T-helper 2 cell treated with Interferon-gamma antibody and Interleukin-4, amounts not matched to agents 5 μg/mL and 100 μg/mL, for 36 hours (primary cell): ENCODE results near the gene CSNK2A1.

ENCODE experiments used
- DNase-seq: peaks from one replicate; pipeline ENCODE4 v3.0.0; 2021; ENCODE audit warnings: low spot score
- H3K27ac Mint-ChIP-seq: one replicate; pipeline ENCODE4 v1.8.0; 2021; ENCODE audit warnings: mild to moderate bottlenecking, mixed read lengths
- H3K27me3 Mint-ChIP-seq: one replicate; pipeline ENCODE4 v1.8.0; 2021; ENCODE audit warnings: low read depth, mixed read lengths
- H3K36me3 Mint-ChIP-seq: one replicate; pipeline ENCODE4 v1.8.0; 2021; ENCODE audit warnings: low read depth, mixed read lengths
- H3K4me1 Mint-ChIP-seq: one replicate; pipeline ENCODE4 v1.8.0; 2021; ENCODE audit warnings: low read depth, mixed read lengths
- H3K4me3 Mint-ChIP-seq: one replicate; pipeline ENCODE4 v1.8.0; 2022; ENCODE audit warnings: mild to moderate bottlenecking, moderate library complexity, mixed read lengths
- H3K9me3 Mint-ChIP-seq: one replicate; pipeline ENCODE4 v1.8.0; 2021; ENCODE audit warnings: mixed read lengths

The CSNK2A1 gene

DNA sequence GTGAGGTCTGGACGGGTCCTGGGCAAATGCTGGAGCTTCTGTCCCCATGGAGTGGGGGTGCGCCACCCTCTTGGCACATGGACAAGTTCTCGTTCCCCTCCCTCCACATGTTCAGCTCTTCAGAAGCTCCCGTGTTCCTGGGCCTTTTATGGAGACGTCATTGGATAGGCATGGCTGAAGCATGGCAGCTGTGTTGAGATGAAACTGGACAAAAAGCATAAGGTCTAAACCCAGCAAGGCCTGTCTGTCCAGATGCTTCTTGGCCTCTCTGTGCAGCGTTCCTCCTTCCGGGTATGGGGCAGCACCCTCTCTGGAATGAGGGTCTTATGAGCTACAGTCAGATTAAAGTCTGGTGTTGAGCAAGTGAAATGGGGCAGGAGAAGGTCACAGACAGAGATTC lies 108.0 kb downstream of the CSNK2A1 start:
- no peak overlapping the region for H3K4me3 Mint-ChIP-seq
- peaks cover 67% of the 10 kb centered on the region for H3K36me3 Mint-ChIP-seq
- H3K27me3 Mint-ChIP-seq = no peaks in the 10 kb centered on the region
- peaks cover 57% of the 10 kb centered on the region for H3K4me1 Mint-ChIP-seq
- no peak overlapping the region for H3K27ac Mint-ChIP-seq
- no peak for DNase-seq
- no peaks in the 10 kb centered on the region for H3K9me3 Mint-ChIP-seq

DNA sequence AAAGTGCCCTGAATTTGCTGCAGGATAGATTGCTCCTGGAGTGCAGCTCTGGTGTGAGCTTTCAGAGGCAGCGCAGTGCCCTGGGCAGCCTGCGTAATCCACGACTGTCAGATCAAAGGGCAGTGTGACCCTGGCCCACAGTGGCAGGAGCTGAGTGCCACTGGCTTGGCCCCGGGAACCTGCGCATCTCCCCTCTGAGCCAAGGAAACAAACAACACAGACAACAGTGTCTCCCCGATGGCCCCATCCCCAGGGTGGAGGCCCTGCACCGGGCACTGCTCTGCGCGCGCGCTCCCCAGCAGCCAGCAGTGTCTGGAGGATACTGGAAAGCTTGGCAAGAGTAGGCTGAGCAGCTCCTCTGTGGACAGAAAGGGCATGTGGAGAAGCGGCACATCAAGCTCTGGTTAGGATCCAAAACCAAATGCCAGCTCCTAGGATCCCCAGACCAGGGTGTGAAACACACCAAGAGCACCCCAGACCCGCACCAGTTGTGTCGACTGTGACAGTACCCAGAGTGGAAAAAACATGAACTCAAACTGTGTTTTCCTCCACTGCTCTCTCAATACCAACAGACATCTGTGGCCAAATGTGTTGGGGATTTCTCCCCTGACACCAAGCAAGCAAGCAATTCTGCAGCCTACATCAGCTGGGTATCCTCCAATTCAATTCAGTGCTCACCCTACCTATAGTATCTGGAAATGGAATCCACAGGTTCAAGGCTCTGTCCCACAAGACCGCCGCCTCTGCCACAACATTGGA lies 108.8 kb downstream of the CSNK2A1 start:
- Mint-ChIP-seq H3K27me3 (no peaks in the 10 kb centered on the region), H3K4me3 (peak overlapping the region; percentile 48), H3K4me1 (peaks cover 53% of the 10 kb centered on the region), H3K9me3 (no peaks in the 10 kb centered on the region), H3K36me3 (peaks cover 68% of the 10 kb centered on the region), H3K27ac (no peak overlapping the region)
- no peak for DNase-seq

DNA sequence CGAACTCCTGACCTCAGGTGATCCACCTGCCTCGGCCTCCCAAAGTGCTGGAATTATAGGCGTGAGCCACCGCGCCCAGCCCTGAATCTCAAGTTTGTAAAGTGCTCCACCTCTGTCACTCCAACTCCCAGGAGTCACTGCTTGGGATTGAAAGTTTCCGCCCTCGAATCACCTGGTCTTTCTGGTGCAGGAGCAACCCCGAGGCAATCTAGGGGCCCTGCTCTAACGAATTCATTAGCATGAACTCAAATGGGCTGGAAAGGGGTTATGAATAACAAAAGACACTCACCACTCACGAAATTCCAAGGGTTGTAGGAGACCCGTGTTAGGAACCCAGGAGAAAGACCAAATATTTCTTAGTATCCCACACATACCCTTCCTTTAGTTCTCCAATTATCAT lies 109.4 kb downstream of the CSNK2A1 start:
- Mint-ChIP-seq H3K9me3 (no peaks in the 10 kb centered on the region), H3K4me1 (peaks cover 47% of the 10 kb centered on the region), H3K27ac (no peak overlapping the region), H3K36me3 (peaks cover 68% of the 10 kb centered on the region), H3K4me3 (peak overlapping the region; percentile 48), H3K27me3 (no peaks in the 10 kb centered on the region)
- DNase-seq = no peak

DNA sequence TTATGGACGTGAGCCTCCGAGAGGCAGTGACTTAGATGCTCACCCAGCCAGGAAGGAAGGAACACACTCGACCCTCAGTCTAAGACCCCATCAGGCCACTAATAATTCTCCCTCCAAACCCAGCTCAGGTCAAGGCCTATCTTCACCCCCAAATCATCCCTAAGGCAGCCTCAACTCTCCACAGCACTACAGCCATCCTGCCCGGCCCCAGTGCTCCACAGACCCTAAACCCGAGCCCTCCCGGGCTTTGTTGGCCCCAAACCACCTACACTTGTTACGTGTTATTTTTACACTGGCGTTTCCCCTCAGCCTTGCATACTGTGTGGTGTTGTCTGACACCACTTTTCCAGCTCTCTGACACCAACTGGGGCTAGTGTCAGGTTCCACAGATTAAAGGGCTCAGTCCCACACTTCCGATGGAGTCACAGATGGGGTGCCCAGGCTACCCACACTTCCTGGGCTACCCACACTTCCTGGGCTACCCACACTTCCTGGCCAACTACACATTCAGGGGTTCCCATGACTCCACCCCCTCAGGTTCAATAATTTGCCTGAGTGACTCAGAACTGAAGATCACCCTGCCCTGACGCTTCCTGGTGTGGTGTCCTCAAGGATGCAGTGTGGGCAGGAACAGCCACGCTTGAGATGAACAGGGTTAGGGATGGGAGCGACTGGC lies 110.2 kb downstream of the CSNK2A1 start:
- H3K27me3 Mint-ChIP-seq = no peaks in the 10 kb centered on the region
- H3K36me3 Mint-ChIP-seq = peaks cover 65% of the 10 kb centered on the region
- peak overlapping the region; percentile 89 for H3K27ac Mint-ChIP-seq
- peaks cover 39% of the 10 kb centered on the region for H3K4me1 Mint-ChIP-seq
- peak overlapping the region; percentile 62 for H3K4me3 Mint-ChIP-seq
- H3K9me3 Mint-ChIP-seq = no peaks in the 10 kb centered on the region
- DNase-seq = peak; percentile 84

DNA sequence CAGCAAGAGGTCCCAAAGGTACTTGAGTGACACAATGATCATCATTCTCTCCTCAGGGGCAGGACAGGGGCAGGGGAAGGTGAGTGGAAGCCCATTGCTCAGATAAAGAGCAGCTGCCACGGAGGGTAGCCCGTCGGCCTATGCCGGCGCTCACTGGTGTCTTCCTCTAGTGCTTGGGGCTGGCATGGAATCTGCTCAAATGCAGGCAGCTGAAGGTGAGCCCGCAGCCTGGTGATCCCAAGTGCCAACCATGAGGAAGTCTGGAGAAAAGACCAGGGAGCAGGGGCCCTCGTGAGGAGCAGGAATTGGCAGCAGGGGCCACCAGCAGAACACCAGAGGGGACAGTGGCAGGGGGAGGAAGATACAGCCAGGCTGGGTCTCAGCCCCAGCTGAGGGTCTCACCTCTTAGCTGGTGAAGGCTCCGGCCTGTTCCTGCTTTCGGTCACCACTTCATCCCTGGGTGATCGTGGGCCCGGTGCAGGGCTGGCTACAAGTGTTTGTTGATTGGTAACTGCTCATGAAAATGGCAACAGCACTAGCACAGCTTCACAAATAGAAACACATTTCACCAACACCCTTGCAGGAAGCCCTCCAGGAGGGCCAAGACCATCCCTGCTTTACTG lies 110.8 kb downstream of the CSNK2A1 start:
- peaks cover 63% of the 10 kb centered on the region for H3K36me3 Mint-ChIP-seq
- peaks cover 33% of the 10 kb centered on the region for H3K4me1 Mint-ChIP-seq

DNA sequence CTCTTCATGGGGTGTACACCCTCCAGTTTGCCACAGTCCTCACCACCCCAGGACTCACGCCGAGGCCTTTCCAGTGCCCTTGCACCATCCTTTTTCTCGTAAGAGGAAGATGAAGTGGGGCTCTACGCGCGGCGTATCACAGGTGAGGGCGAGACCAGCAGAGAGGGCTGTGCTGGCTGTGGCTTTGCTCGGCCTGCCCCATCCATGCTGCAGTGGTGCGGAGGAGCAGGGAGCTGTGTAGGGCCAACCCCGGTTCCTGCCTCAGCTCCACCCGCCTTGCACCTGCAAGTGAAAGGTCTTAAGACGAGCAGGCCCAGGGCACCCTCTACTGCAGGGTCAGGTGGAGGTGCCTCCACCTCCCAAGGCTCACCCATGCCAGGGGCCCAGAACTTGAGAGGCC lies 111.4 kb downstream of the CSNK2A1 start:
- Mint-ChIP-seq H3K27me3 (no peaks in the 10 kb centered on the region), H3K27ac (peak overlapping the region; percentile 65), H3K4me1 (peaks cover 28% of the 10 kb centered on the region), H3K9me3 (no peaks in the 10 kb centered on the region), H3K36me3 (peaks cover 64% of the 10 kb centered on the region), H3K4me3 (no peak overlapping the region)
- no peak for DNase-seq

More for the DNA sequence above, 110.8 kb downstream of the CSNK2A1 start:
- no peaks in the 10 kb centered on the region for H3K27me3 Mint-ChIP-seq
- peak overlapping the region; percentile 89 for H3K27ac Mint-ChIP-seq
- no peaks in the 10 kb centered on the region for H3K9me3 Mint-ChIP-seq
- DNase-seq = no peak
- peak overlapping the region; percentile 62 for H3K4me3 Mint-ChIP-seq

DNA sequence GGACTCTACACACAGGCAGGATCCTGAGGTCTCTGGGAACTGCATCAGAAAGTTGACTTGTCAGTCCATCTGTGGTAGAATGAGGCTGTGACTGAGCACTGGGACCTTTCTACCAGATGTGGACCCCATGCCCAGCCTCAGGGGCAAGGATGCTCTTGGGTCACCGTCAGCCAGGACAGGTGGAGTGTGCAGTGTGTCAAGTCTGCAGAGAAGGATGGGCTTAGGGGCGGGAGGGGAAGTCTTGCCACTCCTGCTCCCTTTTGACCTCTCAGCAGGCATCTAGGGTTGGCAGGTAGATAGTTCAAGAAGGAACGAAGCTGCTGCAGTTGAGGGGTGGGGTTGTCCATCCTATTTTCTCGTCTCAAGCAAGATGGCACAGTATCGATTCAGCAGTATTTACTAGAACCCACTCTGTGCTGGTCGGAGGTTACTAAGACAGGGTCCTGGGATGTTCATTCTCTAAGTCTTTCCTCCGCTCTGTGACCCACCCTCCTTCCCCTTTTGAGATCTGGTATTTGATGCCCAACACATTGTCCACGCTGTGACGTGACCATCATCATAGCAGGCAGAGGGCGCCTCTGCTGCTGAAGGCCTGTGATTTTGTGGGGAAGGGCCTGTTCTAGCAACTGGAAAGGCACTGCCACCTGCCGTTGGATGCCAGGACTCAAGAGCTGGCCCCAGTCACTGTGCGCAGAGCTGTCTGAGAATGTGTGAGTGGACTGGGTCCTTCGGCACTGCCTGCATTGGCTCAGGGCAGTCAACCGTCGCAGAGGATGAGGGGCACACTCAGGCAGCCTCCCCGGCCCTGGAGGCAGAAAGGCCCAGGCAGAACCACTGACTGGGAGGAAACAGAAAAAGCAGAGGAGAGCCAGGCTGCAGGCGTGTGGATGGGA lies 112.3 kb downstream of the CSNK2A1 start:
- peak; percentile 37 for DNase-seq
- peak overlapping the region; percentile 64 for H3K27ac Mint-ChIP-seq
- H3K36me3 Mint-ChIP-seq = peaks cover 59% of the 10 kb centered on the region
- H3K9me3 Mint-ChIP-seq = no peaks in the 10 kb centered on the region
- H3K4me1 Mint-ChIP-seq = peaks cover 28% of the 10 kb centered on the region
- no peak overlapping the region for H3K4me3 Mint-ChIP-seq
- no peaks in the 10 kb centered on the region for H3K27me3 Mint-ChIP-seq

DNA sequence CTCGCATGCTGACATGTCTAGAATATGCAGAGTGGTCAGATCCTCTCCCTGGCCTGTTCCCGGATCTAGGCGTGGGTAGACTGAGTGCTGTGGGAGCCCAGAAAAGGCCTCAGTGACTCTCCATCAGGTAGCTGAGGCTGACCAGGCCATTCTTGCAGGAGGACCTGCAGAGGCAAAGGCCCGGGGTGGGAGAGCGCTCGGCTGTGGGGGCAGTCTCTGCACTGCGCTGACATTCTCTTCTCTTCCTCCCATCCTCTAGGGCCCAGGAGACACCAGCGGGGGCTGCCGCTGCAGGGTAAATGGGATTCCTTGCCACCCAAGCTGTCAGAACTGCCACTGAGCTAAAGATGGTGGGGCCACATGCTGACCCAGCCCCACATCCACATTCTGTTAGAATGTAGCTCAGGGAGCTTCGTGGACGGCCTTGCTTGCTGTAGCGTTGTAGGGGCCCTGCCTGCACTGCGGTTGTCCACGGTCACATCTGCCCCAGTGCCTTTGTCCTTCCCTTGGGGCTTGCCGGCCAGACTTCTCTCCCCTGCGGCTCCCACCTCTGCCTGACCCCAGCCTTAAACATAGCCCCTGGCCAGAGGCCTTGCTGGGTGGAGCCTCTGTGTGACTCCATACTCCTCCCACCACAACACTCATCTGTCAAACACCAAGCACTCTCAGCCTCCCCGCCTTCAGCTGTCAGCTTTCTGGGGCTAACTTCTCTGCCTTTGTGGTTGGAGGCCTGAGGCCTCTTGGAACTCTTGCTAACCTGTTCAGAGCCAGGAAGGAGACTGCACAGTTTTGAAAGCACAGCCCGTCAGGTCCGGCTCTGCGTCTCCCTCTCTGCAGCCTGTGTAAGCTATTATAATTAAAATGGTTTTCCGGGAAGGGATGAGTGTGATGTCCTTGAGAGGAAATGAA lies 113.2 kb downstream of the CSNK2A1 start:
- H3K4me1 Mint-ChIP-seq = peaks cover 24% of the 10 kb centered on the region
- H3K36me3 Mint-ChIP-seq = peaks cover 53% of the 10 kb centered on the region
- no peaks in the 10 kb centered on the region for H3K9me3 Mint-ChIP-seq
- no peak overlapping the region for H3K4me3 Mint-ChIP-seq
- DNase-seq = no peak
- H3K27ac Mint-ChIP-seq = no peak overlapping the region
- no peaks in the 10 kb centered on the region for H3K27me3 Mint-ChIP-seq

DNA sequence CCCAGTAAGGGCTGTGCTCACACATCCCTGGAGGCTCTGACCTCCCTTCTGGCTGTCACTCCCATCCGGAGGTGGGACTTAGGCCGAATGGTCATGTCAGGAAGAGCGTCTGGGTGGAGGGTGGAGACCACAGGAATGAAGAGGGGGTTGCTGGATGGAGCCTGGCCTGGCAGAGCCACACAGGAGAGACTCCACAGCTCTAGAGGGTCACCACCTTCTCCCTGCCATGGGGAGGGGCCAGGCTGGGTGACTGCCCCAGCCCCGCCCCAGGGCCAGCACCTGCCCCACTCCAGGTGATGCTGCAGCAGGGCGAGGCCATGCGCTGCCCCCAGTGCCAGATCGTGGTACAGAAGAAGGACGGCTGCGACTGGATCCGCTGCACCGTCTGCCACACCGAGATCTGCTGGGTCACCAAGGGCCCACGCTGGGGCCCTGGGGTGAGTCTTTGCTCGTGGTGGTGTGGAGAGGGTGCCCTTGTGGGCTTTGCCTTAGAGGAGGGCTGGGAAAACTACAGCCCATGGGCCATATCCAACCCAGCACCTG lies 114.9 kb downstream of the CSNK2A1 start:
- H3K4me1 Mint-ChIP-seq = peaks cover 27% of the 10 kb centered on the region
- peaks cover 55% of the 10 kb centered on the region for H3K36me3 Mint-ChIP-seq
- no peak overlapping the region for H3K4me3 Mint-ChIP-seq
- no peaks in the 10 kb centered on the region for H3K9me3 Mint-ChIP-seq
- H3K27ac Mint-ChIP-seq = no peak overlapping the region
- no peaks in the 10 kb centered on the region for H3K27me3 Mint-ChIP-seq
- DNase-seq = no peak

DNA sequence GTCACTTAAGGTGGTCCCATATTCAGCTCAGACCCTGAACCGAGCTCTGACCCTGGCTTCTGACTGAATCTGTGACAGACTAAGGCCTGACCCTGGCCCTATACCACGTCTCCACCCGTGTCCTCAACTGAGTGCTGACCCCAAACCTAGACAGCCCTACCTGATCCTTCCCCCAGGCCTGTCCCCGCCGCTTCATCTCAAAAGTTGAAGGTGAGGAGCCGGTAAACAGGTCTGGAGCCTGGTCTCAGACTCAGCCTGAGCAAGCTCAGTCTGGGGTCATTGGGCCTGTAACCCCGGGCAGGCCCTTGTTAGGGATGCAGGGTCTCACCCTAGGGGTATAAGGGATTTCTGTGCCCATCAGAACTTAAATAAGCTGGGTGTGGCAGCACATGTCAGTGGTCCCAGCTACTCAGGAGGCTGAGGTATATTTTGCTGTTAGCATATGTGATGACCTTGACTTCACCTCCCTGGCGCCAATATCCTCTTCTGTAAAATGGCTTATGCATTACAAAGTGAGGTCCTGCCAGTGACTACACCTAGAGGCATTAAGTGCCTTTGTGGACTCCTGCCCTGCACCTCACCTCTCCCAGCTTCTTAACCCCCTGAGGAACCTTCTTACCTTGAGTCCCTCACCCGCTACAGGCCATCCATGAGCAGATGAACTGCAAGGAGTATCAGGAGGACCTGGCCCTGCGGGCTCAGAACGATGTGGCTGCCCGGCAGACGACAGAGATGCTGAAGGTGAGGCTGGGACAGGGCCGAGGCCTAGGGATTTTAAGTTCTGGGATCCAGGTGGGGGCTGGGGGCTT lies 115.5 kb downstream of the CSNK2A1 start:
- Mint-ChIP-seq H3K27me3 (no peaks in the 10 kb centered on the region), H3K27ac (peak overlapping the region; percentile 11), H3K4me3 (no peak overlapping the region), H3K36me3 (peaks cover 52% of the 10 kb centered on the region), H3K9me3 (no peaks in the 10 kb centered on the region), H3K4me1 (peaks cover 21% of the 10 kb centered on the region)
- DNase-seq = no peak

DNA sequence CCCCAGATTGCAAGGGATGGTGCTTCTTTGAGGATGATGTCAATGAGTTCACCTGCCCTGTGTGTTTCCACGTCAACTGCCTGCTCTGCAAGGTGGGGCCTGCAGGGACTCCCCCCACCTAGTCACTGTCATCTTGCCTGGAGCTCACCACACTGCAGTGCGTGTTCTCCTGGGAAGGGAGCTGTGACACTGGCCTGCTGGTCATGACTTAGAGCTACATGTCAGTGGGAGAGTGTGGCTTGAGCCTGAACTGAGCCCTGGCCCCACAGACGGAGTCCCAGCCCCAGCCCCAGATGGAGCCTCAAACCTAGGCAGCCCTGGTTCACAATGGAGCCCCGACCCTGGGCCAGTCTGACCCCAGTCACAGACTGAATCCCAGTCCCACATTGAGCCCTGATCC lies 116.2 kb downstream of the CSNK2A1 start:
- Mint-ChIP-seq H3K4me3 (no peak overlapping the region), H3K4me1 (peaks cover 19% of the 10 kb centered on the region), H3K36me3 (peaks cover 57% of the 10 kb centered on the region), H3K9me3 (no peaks in the 10 kb centered on the region), H3K27me3 (no peaks in the 10 kb centered on the region), H3K27ac (no peak overlapping the region)
- no peak for DNase-seq

DNA sequence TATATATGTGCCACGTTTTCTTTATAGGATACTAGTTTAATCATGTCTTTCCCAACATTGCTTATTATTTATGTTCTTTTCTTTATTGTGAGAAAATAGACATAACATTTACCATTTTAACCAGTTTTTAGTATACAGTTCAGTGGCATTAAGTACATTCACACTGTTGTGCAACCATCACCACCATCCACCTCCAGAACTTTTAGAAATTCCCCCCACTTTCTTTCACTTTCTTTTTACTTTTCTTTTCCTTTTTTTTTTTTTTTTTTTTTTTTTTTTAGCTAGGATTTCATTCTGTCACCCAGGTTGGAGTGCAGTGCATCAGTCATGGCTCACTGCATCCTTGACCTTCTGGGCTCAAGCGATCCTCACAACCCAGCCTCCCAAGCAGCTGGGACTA lies 117.0 kb downstream of the CSNK2A1 start:
- Mint-ChIP-seq H3K27ac (no peak overlapping the region), H3K4me1 (peaks cover 19% of the 10 kb centered on the region), H3K4me3 (no peak overlapping the region), H3K9me3 (no peaks in the 10 kb centered on the region), H3K36me3 (peaks cover 62% of the 10 kb centered on the region), H3K27me3 (no peaks in the 10 kb centered on the region)
- no peak for DNase-seq
